Vagina (tissue), 2 donors: ENCODE data around the gene CRTAC1.

ENCODE experiments used
- CTCF ChIP-seq, 3 experiments: fragments of 450-650 bp in 2 of 3; fragments of 200-600 bp in 1 of 3; sonication (generic) in 1 of 3; IDR thresholded peaks; one replicate each; pipeline ENCODE4 v1.5.1; 2017 to 2019; ENCODE audit warnings: antibody characterized with exemption in 3 of 3, mild to moderate bottlenecking in 2 of 3, moderate library complexity in 2 of 3
- POLR2A ChIP-seq, 2 donors: fragments of 450-650 bp; IDR thresholded peaks; one replicate each; pipeline ENCODE4 v1.6.1; 2017; ENCODE audit warnings: antibody characterized with exemption in 2 of 2, mild to moderate bottlenecking in 2 of 2, moderate library complexity in 2 of 2

GRCh38 chr10:98060079-98060478 lies 29.7 kb upstream of the CRTAC1 start:
- no peak for TF ChIP-seq CTCF (IDR thresholded peaks at IDR 0.05)
- no peak for TF ChIP-seq POLR2A (IDR thresholded peaks at IDR 0.05)
